GM12878 (cell line): Measurements from ENCODE around the gene TXNDC5.

Experiments used
- CEBPB ChIP-seq, 2 experiments: fragments of 150-350 bp in 1 of 2; IDR thresholded peaks; 2 replicates each; pipeline ENCODE4 v1.6.1; 2012 to 2014; ENCODE audit warnings: low read depth in 2 of 2, low read length in 2 of 2, borderline replicate concordance in 1 of 2, inconsistent platforms in 1 of 2
- CHD1 ChIP-seq: IDR thresholded peaks from 2 replicates; pipeline ENCODE4 v1.6.1; 2012; ENCODE audit warnings: low read depth, low read length, improper control_type of control experiment
- CTCF ChIP-seq, 3 experiments: IDR thresholded peaks in 2 of 3; conservative IDR thresholded peaks in 1 of 3; 2 replicates each; pipeline ENCODE4 v1.5.1; 2011; ENCODE audit warnings: low read depth in 3 of 3, low read length in 3 of 3, mild to moderate bottlenecking in 3 of 3, control low read depth in 2 of 3, moderate library complexity in 2 of 3, inconsistent platforms in 1 of 3, mixed read lengths in 1 of 3; ENCODE audit not compliant: control insufficient read depth in 2 of 3, insufficient read depth in 1 of 3; ENCODE audit errors: extremely low read depth in 1 of 3
- EP300 ChIP-seq, 2 experiments: fragments of 150-350 bp in 1 of 2; IDR thresholded peaks; 2 replicates each; pipeline ENCODE4 v1.6.1; 2011 to 2012; ENCODE audit warnings: low read depth in 2 of 2, low read length in 2 of 2, borderline replicate concordance in 1 of 2, improper control_type of control experiment in 1 of 2, inconsistent platforms in 1 of 2; ENCODE audit not compliant: control insufficient read depth in 1 of 2
- FOXM1 ChIP-seq: IDR thresholded peaks from 2 replicates; pipeline ENCODE4 v1.6.1; 2012; ENCODE audit warnings: low read depth, mild to moderate bottlenecking, inconsistent platforms, low read length, moderate library complexity
- MTA3 ChIP-seq: IDR thresholded peaks from 2 replicates; pipeline ENCODE4 v1.6.1; 2012; ENCODE audit warnings: low read length, inconsistent platforms, borderline replicate concordance
- POLR2A ChIP-seq: IDR thresholded peaks from 2 replicates; pipeline ENCODE4 v1.6.1; 2011; ENCODE audit warnings: low read depth, mild to moderate bottlenecking, low read length
- RELB ChIP-seq: fragments of 450-650 bp; IDR thresholded peaks from 2 replicates; pipeline ENCODE4 v1.6.1; 2017; ENCODE audit warnings: low read depth, mild to moderate bottlenecking, moderate library complexity
- SMAD5 ChIP-seq: IDR thresholded peaks from 2 replicates; pipeline ENCODE4 v1.6.1; 2016; ENCODE audit warnings: antibody characterized with exemption, low read depth
- SMC3 ChIP-seq: IDR thresholded peaks from 2 replicates; pipeline ENCODE4 v1.6.1; 2011; ENCODE audit warnings: low read length, improper control_type of control experiment, borderline replicate concordance
- SPI1 ChIP-seq: IDR thresholded peaks from 2 replicates; pipeline ENCODE4 v1.6.1; 2011; ENCODE audit warnings: low read depth, mild to moderate bottlenecking, low read length, moderate library complexity, borderline replicate concordance; ENCODE audit not compliant: insufficient read depth
- TAF1 ChIP-seq: IDR thresholded peaks from 2 replicates; pipeline ENCODE4 v1.6.1; 2011; ENCODE audit warnings: mild to moderate bottlenecking, low read depth, low read length, borderline replicate concordance
- ZNF274 ChIP-seq: IDR thresholded peaks from one replicate; pipeline ENCODE4 v1.8.0; 2011; ENCODE audit not compliant: insufficient read length, insufficient read depth

- TF ChIP-seq SMAD5 (no peak), FOXM1 (no peak), SMC3 (no peak), CEBPB (IDR thresholded peaks at IDR 0.05; ENCODE audit: borderline replicate concordance in 1 of 2, low read depth in 2 of 2, low read length in 2 of 2) (no peak), TAF1 (no peak), CHD1 (no peak), CTCF (IDR thresholded peaks at IDR 0.05 in 2 of 3, conservative IDR thresholded peaks at IDR 0.05 in 1 of 3; ENCODE audit: control insufficient read depth in 2 of 3, extremely low read depth in 1 of 3, insufficient read depth in 1 of 3, low read depth in 3 of 3, low read length in 3 of 3) (no peak), POLR2A (no peak), MTA3 (no peak), RELB (no peak), ZNF274 (no peak), SPI1 (no peak), EP300 (IDR thresholded peaks at IDR 0.05; ENCODE audit: borderline replicate concordance in 1 of 2, control insufficient read depth in 1 of 2, low read depth in 2 of 2, low read length in 2 of 2) (no peak)
Observed at GRCh38 chr6:7939864-7940228, 29.3 kb upstream of the TXNDC5 start.
